ENCODE measurements around the gene HBE1. TPM values are rescaled to one million over a fixed set of nuclear protein-coding genes. Genes with fewer than 3 reads are reported as not detected.
"Not testable (repeated sequence)": the region's sequence is repeated elsewhere in the genome, so short reads cannot be mapped to it uniquely, and the experiment has no call there.

Gene HBE1
- total RNA-seq, 1 experiment from 2014 or later, result not detected

- Mint-ChIP-seq H3K4me1 (peaks cover 29 to 31% of the 10 kb centered on the region in 2 experiments), H3K4me3 (peak overlapping the region in 1 of 2 experiments; percentile 50; a peak in 1 of 5 replicates), H3K36me3 (ENCODE audit: insufficient read depth in 1 of 3, low read depth in 3 of 3) (peaks cover 0 to 18% (median 0%) of the 10 kb centered on the region in 3 experiments; a peak in 3 of 7 replicates), H3K27ac (no peak overlapping the region; a peak in 1 of 7 replicates), H3K9me3 (peaks cover 13 to 16% of the 10 kb centered on the region in 2 experiments), H3K27me3 (ENCODE audit: low read depth) (peaks cover 43% of the 10 kb centered on the region)
- no peak overlapping the region for H2BK120ac ChIP-seq (ENCODE audit: low read depth, low read length, poor library complexity, severe bottlenecking)
- H4K5ac ChIP-seq (ENCODE audit: insufficient read length, low read depth, low read length), result no peak overlapping the region
- no peaks in the 10 kb centered on the region for H3K79me1 ChIP-seq (ENCODE audit: insufficient read depth, low read depth, low read length, poor library complexity, severe bottlenecking)
- no peak overlapping the region for H3K4ac ChIP-seq (ENCODE audit: low read depth, low read length)
- no peaks in the 10 kb centered on the region for H3K79me2 ChIP-seq (ENCODE audit: insufficient read depth, low read length)
- H2AK5ac ChIP-seq (ENCODE audit: insufficient read length, low read length), result no peak overlapping the region
- TF ChIP-seq CTCF (conservative IDR thresholded peaks at IDR 0.05), result no peak
- no peaks in the 10 kb centered on the region for H3K9me3 ChIP-seq (ENCODE audit: control insufficient read depth, low read depth, low read length)
- WGBS (ENCODE audit: extremely low coverage, insufficient read length, low lambda C conversion rate), result no CpG with 5 or more reads among the region's 2 CpGs
- peak; percentile 28 for DNase-seq
- no peaks in the 10 kb centered on the region for H4K20me1 ChIP-seq (ENCODE audit: control insufficient read depth, insufficient read depth, insufficient read length)
- no peak overlapping the region for H3K14ac ChIP-seq (ENCODE audit: insufficient read depth, low read length)
- no peaks in the 10 kb centered on the region; the same call in 1 of the 2 replicates for H3K27me3 ChIP-seq (ENCODE audit: insufficient read depth, low read length)
- no peak overlapping the region for H2AFZ ChIP-seq (ENCODE audit: low read length)
- H2BK15ac ChIP-seq (ENCODE audit: low read depth, low read length), result no peak overlapping the region
- H3K9ac ChIP-seq (ENCODE audit: extremely low read depth, insufficient read length, low read length), result no peak overlapping the region
- no peak overlapping the region for H2BK20ac ChIP-seq (ENCODE audit: low read depth, low read length, poor library complexity, severe bottlenecking)
- no peaks in the 10 kb centered on the region for H3K4me1 ChIP-seq (ENCODE audit: insufficient read depth, low read length)
- no peak overlapping the region for H2BK12ac ChIP-seq (ENCODE audit: insufficient read length, low read depth, low read length)
- H3T11ph ChIP-seq (ENCODE audit: low read length), result no peak overlapping the region
- no peak overlapping the region for H4K8ac ChIP-seq (replicated peaks; ENCODE audit: insufficient read length, low read depth, low read length)
- H3K18ac ChIP-seq (ENCODE audit: insufficient read length, low read depth, low read length), result no peak overlapping the region
- H3K23ac ChIP-seq (ENCODE audit: insufficient read length, low read depth, low read length), result no peak overlapping the region
- H4K91ac ChIP-seq (ENCODE audit: insufficient read length, low read depth, low read length), result no peak overlapping the region
- no peaks in the 10 kb centered on the region for H3K23me2 ChIP-seq (ENCODE audit: insufficient read length, low read depth, low read length, poor library complexity, severe bottlenecking)
- H3K27ac ChIP-seq (ENCODE audit: insufficient read length, low read depth, low read length), result no peak overlapping the region
- no peak overlapping the region for H3K4me2 ChIP-seq (ENCODE audit: insufficient read depth, insufficient read length, low read length)
- no peak overlapping the region for H2BK5ac ChIP-seq (ENCODE audit: insufficient read length, low read length)
- H3K56ac ChIP-seq (ENCODE audit: insufficient read length, low read depth, low read length), result no peak overlapping the region
These were observed 12.4 kb downstream of the HBE1 start for GRCh38 chr11:5257296-5257695.

- not testable (repeated sequence) for H3K4me1 ChIP-seq (ENCODE audit: insufficient read depth, low read length); H4K8ac ChIP-seq (replicated peaks; ENCODE audit: insufficient read length, low read depth, low read length); H3K9me3 ChIP-seq (ENCODE audit: control insufficient read depth, low read depth, low read length); H3K56ac ChIP-seq (ENCODE audit: insufficient read length, low read depth, low read length); H3K79me2 ChIP-seq (ENCODE audit: insufficient read depth, low read length); H2BK120ac ChIP-seq (ENCODE audit: low read depth, low read length, poor library complexity, severe bottlenecking); H4K5ac ChIP-seq (ENCODE audit: insufficient read length, low read depth, low read length); H3K23me2 ChIP-seq (ENCODE audit: insufficient read length, low read depth, low read length, poor library complexity, severe bottlenecking); H3K4ac ChIP-seq (ENCODE audit: low read depth, low read length); H3K9ac ChIP-seq (ENCODE audit: extremely low read depth, insufficient read length, low read length); H3T11ph ChIP-seq (ENCODE audit: low read length); H3K27ac ChIP-seq (ENCODE audit: insufficient read length, low read depth, low read length); H3K14ac ChIP-seq (ENCODE audit: insufficient read depth, low read length); H2BK20ac ChIP-seq (ENCODE audit: low read depth, low read length, poor library complexity, severe bottlenecking); DNase-seq; H2BK15ac ChIP-seq (ENCODE audit: low read depth, low read length); H3K27me3 ChIP-seq (ENCODE audit: insufficient read depth, low read length); H4K20me1 ChIP-seq (ENCODE audit: control insufficient read depth, insufficient read depth, insufficient read length); H3K27ac Mint-ChIP-seq; H2AK5ac ChIP-seq (ENCODE audit: insufficient read length, low read length); H2AFZ ChIP-seq (ENCODE audit: low read length); H2BK12ac ChIP-seq (ENCODE audit: insufficient read length, low read depth, low read length); H3K23ac ChIP-seq (ENCODE audit: insufficient read length, low read depth, low read length); H3K4me2 ChIP-seq (ENCODE audit: insufficient read depth, insufficient read length, low read length); H4K91ac ChIP-seq (ENCODE audit: insufficient read length, low read depth, low read length); H3K79me1 ChIP-seq (ENCODE audit: insufficient read depth, low read depth, low read length, poor library complexity, severe bottlenecking); H3K4me3 Mint-ChIP-seq; H3K18ac ChIP-seq (ENCODE audit: insufficient read length, low read depth, low read length); H2BK5ac ChIP-seq (ENCODE audit: insufficient read length, low read length)
- Mint-ChIP-seq H3K36me3 (ENCODE audit: insufficient read depth in 1 of 3, low read depth in 3 of 3) (peaks cover 0 to 10% (median 0%) of the 10 kb centered on the region in 3 experiments; a peak in 3 of 7 replicates), H3K27me3 (ENCODE audit: low read depth) (peaks cover 40% of the 10 kb centered on the region), H3K9me3 (peaks cover 9 to 12% of the 10 kb centered on the region in 2 experiments), H3K4me1 (peaks cover 29 to 30% of the 10 kb centered on the region in 2 experiments)
- WGBS (ENCODE audit: extremely low coverage, insufficient read length, low lambda C conversion rate), result no CpG with 5 or more reads among the region's 9 CpGs
These were observed 14.9 kb downstream of the HBE1 start, which contains the start of gene HBG2 for GRCh38 chr11:5254646-5255413. Gene HBG2 (minus strand): TSS chr11:5254781. CDS start chr11:5254728, 53 bp downstream.

Data from H9 (cell line).